AG10803 (cell line): ENCODE results near the gene SOX2.

ENCODE experiments used
- DNase-seq: peaks from one replicate; pipeline ENCODE4 v3.0.0; 2010; ENCODE audit warnings: low read depth
- H3K4me3 ChIP-seq: 2 replicates; pipeline ENCODE4 v1.5.1; 2011; ENCODE audit warnings: mild to moderate bottlenecking, low read length, control low read depth
- CTCF ChIP-seq: conservative IDR thresholded peaks from 2 replicates; pipeline ENCODE4 v1.5.1; 2011; ENCODE audit warnings: mild to moderate bottlenecking, low read length, control low read depth, inconsistent platforms

Gene SOX2

GRCh38 chr3:181728470-181729340 lies 17.0 kb downstream of the SOX2 start:
- no peak overlapping the region for H3K4me3 ChIP-seq
- DNase-seq: no peak

GRCh38 chr3:181729341-181729869 lies 17.7 kb downstream of the SOX2 start:
- TF ChIP-seq CTCF: no peak
- DNase-seq: no peak
- no peak overlapping the region for H3K4me3 ChIP-seq

More at GRCh38 chr3:181728470-181729340, 17.0 kb downstream of the SOX2 start:
- no peak for TF ChIP-seq CTCF

GRCh38 chr3:181730316-181730715 lies 18.6 kb downstream of the SOX2 start:
- DNase-seq: no peak
- H3K4me3 ChIP-seq: no peak overlapping the region
- TF ChIP-seq CTCF: no peak

GRCh38 chr3:181730934-181731333 lies 19.2 kb downstream of the SOX2 start:
- no peak for TF ChIP-seq CTCF
- no peak for DNase-seq
- H3K4me3 ChIP-seq: no peak overlapping the region

GRCh38 chr3:181735911-181736310 lies 24.2 kb downstream of the SOX2 start:
- no peak for TF ChIP-seq CTCF
- no peak overlapping the region for H3K4me3 ChIP-seq
- DNase-seq: no peak

- DNase-seq: no peak
- no peak overlapping the region for H3K4me3 ChIP-seq
- no peak for TF ChIP-seq CTCF
These were observed 26.8 kb downstream of the SOX2 start for GRCh38 chr3:181738551-181738950.

GRCh38 chr3:181739628-181740027 lies 27.9 kb downstream of the SOX2 start:
- no peak overlapping the region for H3K4me3 ChIP-seq
- no peak for DNase-seq
- TF ChIP-seq CTCF: no peak
